GM12878 (cell line): ENCODE results near the gene SPINK8. TPM values are rescaled to one million over a fixed set of nuclear protein-coding genes. Genes with fewer than 3 reads are reported as not detected.

Experiments used
- ATAC-seq: fragments of 200-7000 bp; cut with Tn5 transposase; 3 replicates; pipeline ENCODE4 v1.9.1; 2020; ENCODE audit warnings: mild to moderate bottlenecking, moderate library complexity
- BruUV-seq: library from RNA; stranded (reverse); fragments of 400-500 nt; replicated peaks from 2 replicates; lab custom pipeline; 2021; lab: Mats Ljungman, UMichigan
- CTCF ChIA-PET: fragments of 300-600 bp; sonication (Branson Sonifier 250); formaldehyde crosslinking; extraction: SDS; loops from one replicate; lab custom pipeline; 2021; ENCODE audit warnings: inconsistent platforms; lab: Yijun Ruan, JAX
- POLR2A ChIA-PET: fragments of 350-600 bp; formaldehyde crosslinking; extraction: SDS; loops from one replicate; lab custom pipeline; 2021; ENCODE audit warnings: inconsistent platforms; lab: Charles Lee
- RAD21 ChIA-PET: fragments of 300-600 bp; sonication (Branson Sonifier 250); formaldehyde crosslinking; loops from one replicate; lab custom pipeline; 2023; ENCODE audit warnings: antibody characterized with exemption; ENCODE audit not compliant: unreplicated experiment; lab: Charles Lee
- SMC1A ChIA-PET: fragments of 300-600 bp; sonication (Branson Sonifier 250); formaldehyde crosslinking; loops from one replicate; lab custom pipeline; 2023; ENCODE audit not compliant: unreplicated experiment, uncharacterized antibody; lab: Charles Lee
- DNase-seq: peaks from one replicate; pipeline ENCODE4 v3.0.0-alpha.2; 2011; ENCODE audit warnings: low read depth, low spot score
- FAIRE-seq: peaks from 3 replicates; lab custom pipeline; 2011; peaks lifted over from hg19 to GRCh38; lab: Jason Lieb, UNC
- H2AFZ ChIP-seq: 2 replicates; pipeline ENCODE4 v1.6.0; 2011; ENCODE audit warnings: low read depth, low read length, control low read depth; ENCODE audit not compliant: control insufficient read depth
- H3K27ac ChIP-seq: 2 replicates; pipeline ENCODE4 v1.5.1; 2011; ENCODE audit warnings: control low read depth; ENCODE audit not compliant: control insufficient read depth, insufficient read depth
- H3K27me3 ChIP-seq, 2 experiments: replicated peaks in 1 of 2; 2 replicates each; pipeline versions ENCODE4 v1.6.0 to v1.6.1; 2011; ENCODE audit warnings: low read length in 1 of 2; ENCODE audit not compliant: control insufficient read depth in 2 of 2, insufficient read depth in 2 of 2
- H3K36me3 ChIP-seq, 2 experiments: 2 replicates each; pipeline ENCODE4 v1.5.1; 2011; ENCODE audit warnings: low read length in 1 of 2; ENCODE audit not compliant: control insufficient read depth in 2 of 2, insufficient read depth in 2 of 2
- H3K4me1 ChIP-seq: 2 replicates; pipeline ENCODE4 v1.6.1; 2011; ENCODE audit warnings: mild to moderate bottlenecking, low read length, moderate library complexity, mixed read lengths; ENCODE audit not compliant: control insufficient read depth, insufficient read depth
- H3K4me2 ChIP-seq: 2 replicates; pipeline ENCODE4 v1.6.0; 2011; ENCODE audit warnings: control low read depth; ENCODE audit not compliant: control insufficient read depth, insufficient read depth
- H3K4me3 ChIP-seq: fragments of 200-600 bp; sonication (generic); 2 replicates; pipeline ENCODE4 v1.5.1; 2016
- H3K79me2 ChIP-seq: 2 replicates; pipeline ENCODE4 v1.6.0; 2011; ENCODE audit warnings: low read length; ENCODE audit not compliant: control insufficient read depth, insufficient read depth
- H3K9ac ChIP-seq: 2 replicates; pipeline ENCODE4 v1.8.0; 2011; ENCODE audit warnings: low read length, control low read depth, mixed read lengths; ENCODE audit not compliant: control insufficient read depth, insufficient read depth
- H3K9me3 ChIP-seq: replicated peaks from 3 replicates; pipeline ENCODE4 v1.5.1; 2011; ENCODE audit warnings: mild to moderate bottlenecking, low read length; ENCODE audit not compliant: control insufficient read depth, insufficient read depth
- H4K20me1 ChIP-seq: 2 replicates; pipeline ENCODE4 v1.6.0; 2011; ENCODE audit not compliant: control insufficient read depth, insufficient read depth
- BACH1 ChIP-seq: fragments of 450-650 bp; IDR thresholded peaks from 2 replicates; pipeline ENCODE4 v1.6.1; 2017; ENCODE audit warnings: mild to moderate bottlenecking, borderline replicate concordance
- BHLHE40 ChIP-seq, 2 experiments: fragments of 450-650 bp in 1 of 2; IDR thresholded peaks; 2 replicates each; pipeline ENCODE4 v1.6.1; 2011 to 2017; ENCODE audit warnings: low read depth in 2 of 2, borderline replicate concordance in 1 of 2, improper control_type of control experiment in 1 of 2, low read length in 1 of 2, mild to moderate bottlenecking in 1 of 2
- IKZF2 ChIP-seq, 2 experiments: fragments of 450-650 bp; IDR thresholded peaks; 2 replicates each; pipeline ENCODE4 v1.6.1; 2017; ENCODE audit warnings: mild to moderate bottlenecking in 2 of 2, moderate library complexity in 2 of 2
- JUND ChIP-seq: IDR thresholded peaks from 2 replicates; pipeline ENCODE4 v1.6.1; 2012; ENCODE audit warnings: low read depth, mild to moderate bottlenecking, low read length, improper control_type of control experiment, moderate library complexity
- MEF2B ChIP-seq: fragments of 450-650 bp; IDR thresholded peaks from 2 replicates; pipeline ENCODE4 v1.6.1; 2018; ENCODE audit warnings: mild to moderate bottlenecking, moderate library complexity; ENCODE audit not compliant: partially characterized antibody, poor library complexity, severe bottlenecking
- MTA3 ChIP-seq: IDR thresholded peaks from 2 replicates; pipeline ENCODE4 v1.6.1; 2012; ENCODE audit warnings: low read length, inconsistent platforms, borderline replicate concordance
- NFXL1 ChIP-seq: fragments of 450-650 bp; IDR thresholded peaks from 2 replicates; pipeline ENCODE4 v1.6.1; 2017; ENCODE audit warnings: antibody characterized with exemption, mild to moderate bottlenecking, borderline replicate concordance
- PML ChIP-seq: IDR thresholded peaks from 2 replicates; pipeline ENCODE4 v1.6.1; 2012; ENCODE audit warnings: low read length, inconsistent platforms
- POLR2AphosphoS5 ChIP-seq: IDR thresholded peaks from 2 replicates; pipeline ENCODE4 v1.6.1; 2011; ENCODE audit warnings: mild to moderate bottlenecking, low read length, inconsistent platforms
- RBBP5 ChIP-seq: fragments of 200-600 bp; sonication (generic); conservative IDR thresholded peaks from 2 replicates; pipeline ENCODE4 v1.6.1; 2016
- SIX5 ChIP-seq: IDR thresholded peaks from 2 replicates; pipeline ENCODE4 v1.6.1; 2011; ENCODE audit warnings: mild to moderate bottlenecking, low read depth, low read length, moderate library complexity; ENCODE audit not compliant: severe bottlenecking
- ZNF207 ChIP-seq: fragments of 450-650 bp; IDR thresholded peaks from 2 replicates; pipeline ENCODE4 v1.6.1; 2014; ENCODE audit warnings: antibody characterized with exemption, mild to moderate bottlenecking, borderline replicate concordance
- ZSCAN29 ChIP-seq: fragments of 450-650 bp; IDR thresholded peaks from 2 replicates; pipeline ENCODE4 v1.6.1; 2017; ENCODE audit warnings: mild to moderate bottlenecking, moderate library complexity
- WGBS: methylation state at CpG from one replicate; pipeline ENCODE4 v1.1.6; 2016; ENCODE audit warnings: low lambda C conversion rate; ENCODE audit not compliant: insufficient replicate concordance, insufficient coverage; ENCODE audit errors: missing lambda C conversion rate; 5-methylcytosine and 5-hydroxymethylcytosine counted together
- in situ Hi-C: fragments of 300-500 bp; cut with MboI; formaldehyde crosslinking; loops from 9 replicates; pipeline ENCODE4 v1.14.3; 2018; ENCODE audit warnings: mixed read lengths
- intact Hi-C: fragments of 100-400 bp; cut with micrococcal nuclease; formaldehyde crosslinking; loops from one replicate; pipeline ENCODE4 v1.14.2; 2022; ENCODE audit not compliant: unreplicated experiment
- polyA plus RNA-seq, 11 experiments: library from polyadenylated mRNA; depleted of rRNA in 4 of 11; unstranded in 6 of 11; stranded (reverse) in 5 of 11; fragments of >200 nt; fragmentation: Nextera tagmentation in 4 of 11; fragmentation: Illumina TruSeq in 1 of 11; extraction: Ambion mirVana in 4 of 11; extraction: Trizol in 1 of 11; gene quantifications; 1 replicate in 1 of 11; 2 replicates in 10 of 11; pipeline versions ENCODE4 v1.2.1 to v1.2.3, GENCODE V29; 2011 to 2016; ENCODE audit warnings: inconsistent platforms in 2 of 11, missing spikeins in 2 of 11, low read depth in 1 of 11
- total RNA-seq, 4 experiments: library from RNA; depleted of rRNA in 3 of 4; stranded (reverse); fragments of >200 nt in 3 of 4; fragmentation: Illumina TruSeq in 1 of 4; extraction: Trizol in 1 of 4; gene quantifications; 2 replicates each; pipeline versions ENCODE4 v1.2.1 to v1.2.3, GENCODE V29; 2013 to 2021
- TF ChIP-seq, protein P1 (sequence below): IDR thresholded peaks from 2 replicates; pipeline ENCODE4 v1.6.1; 2011; ENCODE audit warnings: low read depth, low read length, improper control_type of control experiment, borderline replicate concordance

SPINK8 gene
- total and polyA plus RNA-seq, 10 of the 15 experiments (the other 5 are each of a cell fraction or from before 2014, with no cell fraction given): not detected

GRCh38 chr3:48306290-48306689, 27.2 kb downstream of the SPINK8 start:
- Histone ChIP-seq H3K4me3 (no peak overlapping the region), H3K79me2 (peaks cover 5% of the 10 kb centered on the region), H3K4me2 (no peak overlapping the region), H4K20me1 (no peaks in the 10 kb centered on the region), H3K27ac (no peak overlapping the region), H3K36me3 (no peaks in the 10 kb centered on the region), H2AFZ (no peak overlapping the region), H3K27me3 (0 out of 4 replicates have a peak, but pooled peaks cover 0 to 2% of the 10 kb centered on the region in 2 experiments), H3K9ac (no peak overlapping the region), H3K4me1 (no peaks in the 10 kb centered on the region; the same call in 1 of the 2 replicates), H3K9me3 (no peaks in the 10 kb centered on the region)
- TF ChIP-seq SIX5 (no peak), MEF2B (peak; percentile 58)
- intact Hi-C loops: no loop called here
- ChIA-PET SMC1A (no interaction called here), RAD21 (no interaction called here), POLR2A (interaction anchor here (1.0 kb wide), 1 partner anchor 26 kb away, joined by 3 read pairs; no protein-coding TSS in a partner anchor), CTCF (no interaction called here)
- DNase-seq (no peak), ATAC-seq (no peak), FAIRE-seq (no peak)
- 0% methylated on average over 2 of the region's 2 CpGs for WGBS
- in situ Hi-C loops: no loop called here
- BruUV-seq: no TSS peak

- ChIA-PET RAD21 (no interaction called here), SMC1A (no interaction called here), POLR2A (no interaction called here), CTCF (no interaction called here)
- Histone ChIP-seq H3K9ac (no peak overlapping the region), H2AFZ (no peak overlapping the region), H3K4me2 (no peak overlapping the region), H3K79me2 (peaks cover 8% of the 10 kb centered on the region), H3K27ac (no peak overlapping the region), H3K9me3 (no peaks in the 10 kb centered on the region), H3K36me3 (no peaks in the 10 kb centered on the region), H4K20me1 (no peaks in the 10 kb centered on the region), H3K4me1 (no peaks in the 10 kb centered on the region; the same call in 1 of the 2 replicates), H3K4me3 (no peak overlapping the region), H3K27me3 (0 out of 4 replicates have a peak, but pooled peaks cover 0 to 2% of the 10 kb centered on the region in 2 experiments)
- no peak for ATAC-seq
- no peak for DNase-seq
- BruUV-seq: no TSS peak
- in situ Hi-C loops (no loop called here), intact Hi-C loops (no loop called here)
- no peak for TF ChIP-seq BACH1
- no peak for TF ChIP-seq BHLHE40 (IDR thresholded peaks at IDR 0.05; ENCODE audit: borderline replicate concordance in 1 of 2, low read depth in 2 of 2, low read length in 1 of 2)
- TF ChIP-seq NFXL1: no peak
- TF ChIP-seq ZSCAN29: no peak
- TF ChIP-seq PML: no peak
- no peak for TF ChIP-seq MTA3
- TF ChIP-seq IKZF2 (IDR thresholded peaks at IDR 0.05): no peak
- TF ChIP-seq ZNF207: no peak
- TF ChIP-seq, protein P1, sequence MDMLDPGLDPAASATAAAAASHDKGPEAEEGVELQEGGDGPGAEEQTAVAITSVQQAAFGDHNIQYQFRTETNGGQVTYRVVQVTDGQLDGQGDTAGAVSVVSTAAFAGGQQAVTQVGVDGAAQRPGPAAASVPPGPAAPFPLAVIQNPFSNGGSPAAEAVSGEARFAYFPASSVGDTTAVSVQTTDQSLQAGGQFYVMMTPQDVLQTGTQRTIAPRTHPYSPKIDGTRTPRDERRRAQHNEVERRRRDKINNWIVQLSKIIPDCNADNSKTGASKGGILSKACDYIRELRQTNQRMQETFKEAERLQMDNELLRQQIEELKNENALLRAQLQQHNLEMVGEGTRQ: no peak
- TF ChIP-seq RBBP5: no peak
- no peak for TF ChIP-seq POLR2AphosphoS5
- no peak for TF ChIP-seq JUND
- WGBS: 36% methylated on average over 2 of the region's 2 CpGs
- FAIRE-seq: no peak
Measured at GRCh38 chr3:48305396-48305795, 28.1 kb downstream of the SPINK8 start.
